ENCODE results near the gene PPP2R2C.

PPP2R2C gene

DNA sequence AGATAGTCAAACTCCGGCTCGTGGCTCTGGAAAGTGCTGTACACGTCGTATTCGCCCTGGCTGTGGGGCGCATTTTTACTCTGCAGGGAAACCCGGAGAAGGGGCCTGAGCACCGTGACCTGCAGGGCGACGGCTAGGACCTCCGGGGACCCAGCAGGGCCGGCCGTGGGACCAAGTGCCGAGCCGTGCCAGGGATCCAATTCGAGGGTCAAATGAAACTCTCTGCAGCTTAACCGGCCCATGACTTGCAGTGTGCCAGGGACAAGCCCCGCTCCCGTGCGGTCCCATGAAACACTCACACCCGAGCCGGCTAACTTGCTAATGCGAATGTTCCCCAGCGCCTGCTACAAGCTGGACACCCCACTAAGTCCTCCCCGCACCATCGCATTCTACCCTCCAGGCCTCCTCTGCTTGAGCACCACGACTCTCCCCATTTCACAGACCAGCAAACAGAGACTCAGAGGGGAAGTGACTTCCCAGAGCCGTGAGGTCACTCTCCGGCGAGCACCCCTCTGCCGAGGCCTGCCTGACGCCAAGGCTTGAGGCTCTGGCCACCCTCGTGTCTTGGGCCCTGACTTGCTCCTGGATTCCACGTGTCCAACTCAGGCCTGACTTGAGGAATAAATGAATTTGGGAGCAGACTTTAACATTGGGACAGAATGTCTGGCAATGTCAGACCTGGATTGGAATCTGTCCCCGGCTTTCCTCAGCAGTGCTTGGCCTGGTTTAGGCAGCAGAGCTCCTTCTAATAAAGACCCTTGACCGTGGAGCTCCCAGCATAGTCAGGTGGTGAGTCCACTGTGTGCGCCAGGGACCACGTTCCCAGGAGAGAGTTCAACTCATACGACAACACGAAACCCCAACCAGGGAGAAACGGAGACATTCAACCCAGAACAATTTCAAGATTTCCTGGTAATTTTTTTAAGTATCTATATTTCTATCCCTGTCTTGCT, 93.6 kb downstream of the PPP2R2C start:
- in situ Hi-C loops (cut with MboI; ENCODE audit: low pct_unique_long_range_greater_than_20kb, low sequenced_read_pairs, unreplicated experiment), result no loop called here
- DNase-seq (ENCODE audit: low spot score), result no peak
- TF ChIP-seq, protein P1, sequence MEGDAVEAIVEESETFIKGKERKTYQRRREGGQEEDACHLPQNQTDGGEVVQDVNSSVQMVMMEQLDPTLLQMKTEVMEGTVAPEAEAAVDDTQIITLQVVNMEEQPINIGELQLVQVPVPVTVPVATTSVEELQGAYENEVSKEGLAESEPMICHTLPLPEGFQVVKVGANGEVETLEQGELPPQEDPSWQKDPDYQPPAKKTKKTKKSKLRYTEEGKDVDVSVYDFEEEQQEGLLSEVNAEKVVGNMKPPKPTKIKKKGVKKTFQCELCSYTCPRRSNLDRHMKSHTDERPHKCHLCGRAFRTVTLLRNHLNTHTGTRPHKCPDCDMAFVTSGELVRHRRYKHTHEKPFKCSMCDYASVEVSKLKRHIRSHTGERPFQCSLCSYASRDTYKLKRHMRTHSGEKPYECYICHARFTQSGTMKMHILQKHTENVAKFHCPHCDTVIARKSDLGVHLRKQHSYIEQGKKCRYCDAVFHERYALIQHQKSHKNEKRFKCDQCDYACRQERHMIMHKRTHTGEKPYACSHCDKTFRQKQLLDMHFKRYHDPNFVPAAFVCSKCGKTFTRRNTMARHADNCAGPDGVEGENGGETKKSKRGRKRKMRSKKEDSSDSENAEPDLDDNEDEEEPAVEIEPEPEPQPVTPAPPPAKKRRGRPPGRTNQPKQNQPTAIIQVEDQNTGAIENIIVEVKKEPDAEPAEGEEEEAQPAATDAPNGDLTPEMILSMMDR (IDR thresholded peaks at IDR 0.05; ENCODE audit: extremely low read depth, insufficient read depth, missing control alignments), result no peak

- TF ChIP-seq, protein P1 (IDR thresholded peaks at IDR 0.05; ENCODE audit: extremely low read depth, insufficient read depth, missing control alignments), result no peak
- in situ Hi-C loops (cut with MboI; ENCODE audit: low pct_unique_long_range_greater_than_20kb, low sequenced_read_pairs, unreplicated experiment), result no loop called here
- DNase-seq (ENCODE audit: low spot score), result no peak
These were observed 94.6 kb downstream of the PPP2R2C start for GRCh38 chr4:6377626-6378492.

GRCh38 chr4:6375620-6376295, 96.7 kb downstream of the PPP2R2C start:
- in situ Hi-C loops (cut with MboI; ENCODE audit: low pct_unique_long_range_greater_than_20kb, low sequenced_read_pairs, unreplicated experiment), result no loop called here
- TF ChIP-seq, protein P1 (IDR thresholded peaks at IDR 0.05; ENCODE audit: extremely low read depth, insufficient read depth, missing control alignments), result no peak
- DNase-seq (ENCODE audit: low spot score), result no peak

- DNase-seq (ENCODE audit: low spot score), result no peak
- TF ChIP-seq, protein P1 (IDR thresholded peaks at IDR 0.05; ENCODE audit: extremely low read depth, insufficient read depth, missing control alignments), result no peak
- in situ Hi-C loops (cut with MboI; ENCODE audit: low pct_unique_long_range_greater_than_20kb, low sequenced_read_pairs, unreplicated experiment), result no loop called here
These were observed 97.8 kb downstream of the PPP2R2C start for GRCh38 chr4:6374575-6374974.

DNA sequence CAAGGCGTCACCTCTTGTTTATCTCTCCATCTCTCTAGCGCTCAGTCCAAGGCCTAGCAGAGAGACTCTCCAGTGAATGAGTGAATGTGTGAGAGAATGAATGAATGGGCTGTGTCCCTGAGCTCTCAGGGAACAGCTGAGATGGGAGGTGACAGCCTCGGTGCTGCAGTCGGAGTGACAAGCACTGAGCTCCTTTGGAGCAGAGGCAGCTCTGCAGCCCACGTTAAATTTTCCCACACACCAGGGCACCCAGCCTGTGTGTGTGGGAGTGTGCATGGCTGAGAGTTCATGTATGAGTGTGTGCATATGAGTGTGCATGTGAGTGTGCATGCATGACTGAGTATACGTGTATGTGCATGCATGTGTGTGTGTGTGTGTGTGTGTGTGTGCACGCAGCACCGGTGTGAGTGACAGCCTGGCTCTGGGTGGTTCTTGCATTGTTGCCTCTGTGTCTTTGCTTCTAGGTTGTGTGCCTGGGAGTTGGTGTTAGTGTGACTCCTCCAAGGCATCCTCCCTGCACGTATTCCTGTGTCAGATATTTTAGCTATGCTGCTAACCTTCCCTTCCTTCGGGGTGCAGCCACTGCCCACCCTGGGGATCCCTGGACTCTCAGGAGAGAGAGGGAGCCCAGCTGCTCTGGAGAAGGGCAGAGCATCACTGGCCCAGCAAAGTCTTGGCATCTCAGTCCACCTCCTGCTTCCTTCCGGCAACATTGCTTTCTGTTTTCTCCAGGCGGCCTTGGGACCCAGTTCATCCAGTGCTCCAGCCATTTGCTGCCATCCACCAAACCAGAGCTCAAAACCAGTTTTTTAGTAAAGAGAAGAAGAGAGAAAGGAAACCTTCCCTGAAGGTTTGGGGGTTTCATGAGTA, 98.6 kb downstream of the PPP2R2C start:
- no peak for DNase-seq (ENCODE audit: low spot score)
- in situ Hi-C loops (cut with MboI; ENCODE audit: low pct_unique_long_range_greater_than_20kb, low sequenced_read_pairs, unreplicated experiment), result no loop called here
- TF ChIP-seq, protein P1 (IDR thresholded peaks at IDR 0.05; ENCODE audit: extremely low read depth, insufficient read depth, missing control alignments), result no peak

Measured in GM13977 (cell line).